HCT116 (cell line): Measurements from ENCODE around the gene TMCO4. TPM values are rescaled to one million over a fixed set of nuclear protein-coding genes. Genes with fewer than 3 reads are reported as not detected.

Experiments
- ATAC-seq: fragments of 200-7000 bp; cut with Tn5 transposase; 2 replicates; pipeline ENCODE4 v1.9.1; 2020; ENCODE audit warnings: mild to moderate bottlenecking, moderate library complexity
- BruUV-seq: library from RNA; stranded (reverse); fragments of 400-500 nt; replicated peaks from 2 replicates; lab custom pipeline; 2021; lab: Mats Ljungman, UMichigan
- CTCF ChIA-PET: fragments of 300-600 bp; sonication (Branson Sonifier 250); formaldehyde crosslinking; loops from one replicate; lab custom pipeline; 2021; ENCODE audit warnings: antibody characterized with exemption; lab: Charles Lee
- POLR2A ChIA-PET: fragments of 300-600, 350-600 bp; sonication (Branson Sonifier 250); formaldehyde crosslinking; loops from one replicate; lab custom pipeline; 2021; ENCODE audit warnings: antibody characterized with exemption; lab: Charles Lee
- RAD21 ChIA-PET, 2 experiments: fragments of 300-600 bp; sonication (Branson Sonifier 250); formaldehyde crosslinking; loops; one replicate each; lab custom pipeline; 2023; ENCODE audit warnings: low total read pairs in 2 of 2; ENCODE audit not compliant: uncharacterized antibody in 2 of 2, unreplicated experiment in 2 of 2, low non-redundant PET in 1 of 2; lab: Charles Lee
- DNase-seq: peaks from one replicate; pipeline ENCODE4 v3.0.0-alpha.2; 2010; ENCODE audit warnings: low read depth, low spot score
- H2AFZ ChIP-seq: fragments of 200-600 bp; shearing (Covaris generic), sonication (generic); 2 replicates; pipeline ENCODE4 v1.6.1; 2017; ENCODE audit warnings: low read depth, mixed run types, mixed read lengths, antibody characterized with exemption, low read length; ENCODE audit not compliant: poor library complexity, severe bottlenecking
- H3K27ac ChIP-seq: 2 replicates; pipeline ENCODE4 v1.5.1; 2012; ENCODE audit warnings: low read depth, low read length
- H3K27me3 ChIP-seq: fragments of 200-600 bp; sonication (generic); 2 replicates; pipeline ENCODE4 v1.6.1; 2016; ENCODE audit warnings: mixed run types, low read length, mixed read lengths; ENCODE audit not compliant: insufficient read depth
- H3K36me3 ChIP-seq, 2 experiments: fragments of 200-500 bp in 1 of 2; fragments of 200-600 bp in 1 of 2; sonication (Bioruptor generic) in 1 of 2; sonication (generic) in 1 of 2; 2 replicates each; pipeline versions ENCODE4 v1.5.1 to v1.6.1; 2014 to 2016; ENCODE audit warnings: low read length in 2 of 2, inconsistent platforms in 1 of 2, mixed read lengths in 1 of 2, mixed run types in 1 of 2; ENCODE audit not compliant: insufficient read depth in 2 of 2, control insufficient read depth in 1 of 2
- H3K4me1 ChIP-seq, 2 experiments: fragments of 200-600 bp in 1 of 2; sonication (generic) in 1 of 2; 2 replicates each; pipeline versions ENCODE4 v1.5.1 to v1.6.1; 2012 to 2017; ENCODE audit warnings: low read length in 2 of 2, inconsistent platforms in 1 of 2, mild to moderate bottlenecking in 1 of 2, mixed read lengths in 1 of 2, mixed run types in 1 of 2, moderate library complexity in 1 of 2; ENCODE audit not compliant: insufficient read depth in 2 of 2, control insufficient read depth in 1 of 2
- H3K4me2 ChIP-seq: fragments of 200-600 bp; sonication (generic); 2 replicates; pipeline ENCODE4 v1.6.1; 2017; ENCODE audit warnings: mixed run types, low read length, mixed read lengths
- H3K4me3 ChIP-seq, 2 experiments: fragments of 200-600 bp in 1 of 2; sonication (generic) in 1 of 2; replicated peaks in 1 of 2; 2 replicates each; pipeline ENCODE4 v1.5.1; 2011 to 2016; ENCODE audit warnings: low read length in 2 of 2, control low read depth in 1 of 2, low read depth in 1 of 2, mild to moderate bottlenecking in 1 of 2, mixed read lengths in 1 of 2, mixed run types in 1 of 2
- H3K79me2 ChIP-seq: fragments of 200-600 bp; sonication (generic); 2 replicates; pipeline ENCODE4 v1.6.1; 2017; ENCODE audit warnings: mild to moderate bottlenecking, mixed run types, low read length, moderate library complexity, mixed read lengths; ENCODE audit not compliant: insufficient read depth
- H3K9ac ChIP-seq: fragments of 200-600 bp; sonication (generic); 2 replicates; pipeline ENCODE4 v1.6.1; 2016; ENCODE audit warnings: low read length, mixed read lengths
- H3K9me2 ChIP-seq: fragments of 200-600 bp; sonication (generic), shearing (Covaris generic); 2 replicates; pipeline ENCODE4 v1.6.1; 2017; ENCODE audit warnings: mixed run types, mild to moderate bottlenecking, moderate library complexity; ENCODE audit not compliant: insufficient read depth
- H3K9me3 ChIP-seq, 2 experiments: fragments of 200-500 bp in 1 of 2; fragments of 200-600 bp in 1 of 2; sonication (Bioruptor generic) in 1 of 2; sonication (generic) in 1 of 2; 2 replicates each; pipeline ENCODE4 v1.6.1; 2014 to 2017; ENCODE audit warnings: low read length in 2 of 2, mixed read lengths in 2 of 2, inconsistent platforms in 1 of 2, low read depth in 1 of 2, mild to moderate bottlenecking in 1 of 2, mixed run types in 1 of 2, moderate library complexity in 1 of 2; ENCODE audit not compliant: control insufficient read depth in 1 of 2, insufficient read depth in 1 of 2
- H4K20me1 ChIP-seq: fragments of 200-600 bp; sonication (generic), shearing (Covaris generic); 2 replicates; pipeline ENCODE4 v1.6.1; 2017; ENCODE audit warnings: mixed run types, mild to moderate bottlenecking, moderate library complexity; ENCODE audit not compliant: insufficient read depth
- CBX3 ChIP-seq: IDR thresholded peaks from 2 replicates; pipeline ENCODE4 v1.6.1; 2012; ENCODE audit warnings: low read depth
- CEBPB ChIP-seq: IDR thresholded peaks from 2 replicates; pipeline ENCODE4 v1.6.1; 2012; ENCODE audit warnings: low read depth
- CTCF ChIP-seq, 3 experiments: fragments of 200-600 bp in 1 of 3; sonication (generic) in 1 of 3; IDR thresholded peaks in 2 of 3; conservative IDR thresholded peaks in 1 of 3; 2 replicates each; pipeline ENCODE4 v1.5.1; 2012 to 2017; ENCODE audit warnings: low read depth in 2 of 3, low read length in 2 of 3, antibody characterized with exemption in 1 of 3, borderline replicate concordance in 1 of 3, control low read depth in 1 of 3, mild to moderate bottlenecking in 1 of 3, mixed read lengths in 1 of 3, mixed run types in 1 of 3, moderate library complexity in 1 of 3; ENCODE audit not compliant: insufficient read depth in 1 of 3
- JUND ChIP-seq: IDR thresholded peaks from 2 replicates; pipeline ENCODE4 v1.6.1; 2012
- POLR2AphosphoS5 ChIP-seq: IDR thresholded peaks from 2 replicates; pipeline ENCODE4 v1.6.1; 2011; ENCODE audit warnings: mild to moderate bottlenecking, low read depth, low read length, moderate library complexity
- RAD21 ChIP-seq: IDR thresholded peaks from 2 replicates; pipeline ENCODE4 v1.6.1; 2012; ENCODE audit warnings: low read depth, mild to moderate bottlenecking
- SIN3A ChIP-seq: IDR thresholded peaks from 2 replicates; pipeline ENCODE4 v1.6.1; 2012; ENCODE audit warnings: low read depth
- TCF7L2 ChIP-seq: IDR thresholded peaks from 2 replicates; pipeline ENCODE4 v1.7.0; 2011; ENCODE audit warnings: borderline replicate concordance, inconsistent platforms; ENCODE audit not compliant: insufficient read depth, insufficient read length; ENCODE audit errors: extremely low read depth
- YY1 ChIP-seq: IDR thresholded peaks from 2 replicates; pipeline ENCODE4 v1.6.1; 2011; ENCODE audit warnings: low read length, low read depth, moderate library complexity, mild to moderate bottlenecking; ENCODE audit not compliant: insufficient replicate concordance; ENCODE audit errors: extremely low read depth
- ZFX ChIP-seq: fragments of 450-650 bp; IDR thresholded peaks from 2 replicates; pipeline ENCODE4 v1.6.1; 2017
- ZNF274 ChIP-seq: fragments of 200-500 bp; sonication (Bioruptor generic); IDR thresholded peaks from 2 replicates; pipeline ENCODE4 v1.6.1; 2014; ENCODE audit warnings: mild to moderate bottlenecking, low read depth, low read length, inconsistent platforms
- intact Hi-C: fragments of 100-400 bp; cut with micrococcal nuclease; formaldehyde crosslinking; loops from 2 replicates; pipeline ENCODE4 v1.10.0; 2022
- total RNA-seq: library from RNA; stranded (reverse); gene quantifications from one replicate; pipeline ENCODE4 v1.2.1, GENCODE V29; 2021; ENCODE audit not compliant: unreplicated experiment

The TMCO4 gene
- total RNA-seq, 1 experiment from 2014 or later, result 12.7 TPM

DNA sequence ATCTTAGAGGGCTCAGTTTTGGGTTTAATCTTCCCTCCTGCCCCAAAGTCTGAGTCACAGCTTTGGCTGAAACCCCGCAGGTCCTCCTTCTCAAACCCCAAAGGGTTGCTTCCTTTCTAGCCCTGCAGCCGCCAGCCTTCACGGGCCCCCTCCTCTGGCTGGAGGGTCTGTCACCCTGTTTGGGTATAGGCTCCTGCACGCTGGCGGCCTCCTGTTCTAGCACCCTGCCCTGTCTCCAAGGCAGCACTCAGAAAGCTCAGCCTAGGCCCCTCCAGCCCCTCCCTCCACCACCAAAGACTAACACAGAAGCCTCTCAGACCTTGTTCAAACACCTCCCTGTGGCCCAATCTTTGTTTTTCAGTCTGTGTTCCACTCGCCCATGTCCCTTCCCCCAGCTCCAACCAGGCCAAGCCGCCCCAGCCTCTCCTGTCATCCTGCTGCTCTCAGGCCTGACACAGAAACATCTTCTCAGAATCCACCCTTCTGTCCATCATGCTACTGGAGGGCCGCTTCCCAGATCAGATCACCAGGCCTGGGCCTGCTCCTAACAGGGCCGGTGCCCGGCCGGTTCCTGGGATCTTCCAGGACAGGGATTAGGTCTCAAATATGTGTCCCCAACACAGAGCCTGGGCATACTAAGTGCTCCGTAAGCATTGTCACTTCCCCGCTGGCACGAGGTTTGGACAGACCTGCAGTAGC, 99.5 kb downstream of the TMCO4 start:
- intact Hi-C loops, result loop anchor here (5.0 kb wide), 1 partner anchor 38 kb away; the partner anchor contains the start of gene HTR6
- TF ChIP-seq YY1 (no peak), ZNF274 (no peak), POLR2AphosphoS5 (no peak), RAD21 (no peak), CEBPB (no peak), CBX3 (no peak), TCF7L2 (no peak), SIN3A (no peak), JUND (no peak), CTCF (IDR thresholded peaks at IDR 0.05 in 2 of 3, conservative IDR thresholded peaks at IDR 0.05 in 1 of 3; ENCODE audit: borderline replicate concordance in 1 of 3, insufficient read depth in 1 of 3, low read depth in 2 of 3, low read length in 2 of 3) (no peak), ZFX (no peak)
- ChIA-PET POLR2A (no interaction called here), CTCF (no interaction called here), RAD21 (no interaction called here)
- H3K4me2 ChIP-seq, result no peak overlapping the region
- BruUV-seq, result no TSS peak
- H3K36me3 ChIP-seq, result no peaks in the 10 kb centered on the region
- H3K9ac ChIP-seq, result no peak overlapping the region
- H2AFZ ChIP-seq, result no peak overlapping the region
- H3K9me2 ChIP-seq, result no peaks in the 10 kb centered on the region
- H4K20me1 ChIP-seq, result no peaks in the 10 kb centered on the region
- no peaks in the 10 kb centered on the region for H3K79me2 ChIP-seq
- DNase-seq (no peak), ATAC-seq (no peak)
- H3K27ac ChIP-seq, result no peak overlapping the region
- no peaks in the 10 kb centered on the region for H3K9me3 ChIP-seq
- no peaks in the 10 kb centered on the region for H3K27me3 ChIP-seq
- H3K4me3 ChIP-seq, result no peak overlapping the region
- H3K4me1 ChIP-seq, result peaks cover 0 to 3% of the 10 kb centered on the region in 2 experiments; a peak in 1 of 4 replicates
